Measurements from ENCODE around the gene CYP24A1. TPM values are rescaled to one million over a fixed set of nuclear protein-coding genes. Genes with fewer than 3 reads are reported as not detected.

The CYP24A1 gene
- total and polyA plus RNA-seq, 9 donors, result 0.15 to 3.7 TPM; not detected in 7

- H3K27ac ChIP-seq, result no peak overlapping the region
- H3K4me1 ChIP-seq (ENCODE audit: insufficient read depth), result peaks cover 5% of the 10 kb centered on the region
- intact Hi-C loops (cut with DNase I), result no loop called here
- no peaks in the 10 kb centered on the region for H3K27me3 ChIP-seq
- no peaks in the 10 kb centered on the region for H3K36me3 ChIP-seq
- no peak for TF ChIP-seq POLR2A (IDR thresholded peaks at IDR 0.05)
- TF ChIP-seq, protein P1, sequence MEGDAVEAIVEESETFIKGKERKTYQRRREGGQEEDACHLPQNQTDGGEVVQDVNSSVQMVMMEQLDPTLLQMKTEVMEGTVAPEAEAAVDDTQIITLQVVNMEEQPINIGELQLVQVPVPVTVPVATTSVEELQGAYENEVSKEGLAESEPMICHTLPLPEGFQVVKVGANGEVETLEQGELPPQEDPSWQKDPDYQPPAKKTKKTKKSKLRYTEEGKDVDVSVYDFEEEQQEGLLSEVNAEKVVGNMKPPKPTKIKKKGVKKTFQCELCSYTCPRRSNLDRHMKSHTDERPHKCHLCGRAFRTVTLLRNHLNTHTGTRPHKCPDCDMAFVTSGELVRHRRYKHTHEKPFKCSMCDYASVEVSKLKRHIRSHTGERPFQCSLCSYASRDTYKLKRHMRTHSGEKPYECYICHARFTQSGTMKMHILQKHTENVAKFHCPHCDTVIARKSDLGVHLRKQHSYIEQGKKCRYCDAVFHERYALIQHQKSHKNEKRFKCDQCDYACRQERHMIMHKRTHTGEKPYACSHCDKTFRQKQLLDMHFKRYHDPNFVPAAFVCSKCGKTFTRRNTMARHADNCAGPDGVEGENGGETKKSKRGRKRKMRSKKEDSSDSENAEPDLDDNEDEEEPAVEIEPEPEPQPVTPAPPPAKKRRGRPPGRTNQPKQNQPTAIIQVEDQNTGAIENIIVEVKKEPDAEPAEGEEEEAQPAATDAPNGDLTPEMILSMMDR (IDR thresholded peaks at IDR 0.05), result no peak
- WGBS, 3 donors, result 77 to 80% (median 78%) methylated on average over 2 of the region's 2 CpGs
- no peaks in the 10 kb centered on the region for H3K9me3 ChIP-seq
- no peak for DNase-seq
- no peak overlapping the region for H3K4me3 ChIP-seq
Measured at GRCh38 chr20:54178256-54178655, 4.5 kb upstream of the CYP24A1 start.

GRCh38 chr20:54177378-54177777, 3.6 kb upstream of the CYP24A1 start:
- intact Hi-C loops (cut with DNase I), result no loop called here
- no peak overlapping the region for H3K27ac ChIP-seq
- H3K36me3 ChIP-seq, result no peaks in the 10 kb centered on the region
- peaks cover 7% of the 10 kb centered on the region for H3K4me1 ChIP-seq (ENCODE audit: insufficient read depth)
- no peaks in the 10 kb centered on the region for H3K9me3 ChIP-seq
- TF ChIP-seq, protein P1 (IDR thresholded peaks at IDR 0.05), result no peak
- TF ChIP-seq POLR2A (IDR thresholded peaks at IDR 0.05) (no peak), EP300 (IDR thresholded peaks at IDR 0.05) (no peak)
- DNase-seq, result no peak
- no peak overlapping the region for H3K4me3 ChIP-seq
- 84 to 88% (median 87%) methylated on average over 6 of the region's 6 CpGs for WGBS, 3 donors
- H3K27me3 ChIP-seq, result no peaks in the 10 kb centered on the region

GRCh38 chr20:54176610-54177009, 2.8 kb upstream of the CYP24A1 start:
- intact Hi-C loops (cut with DNase I), result no loop called here
- Histone ChIP-seq H3K4me3 (no peak overlapping the region), H3K36me3 (no peaks in the 10 kb centered on the region), H3K27ac (no peak overlapping the region), H3K4me1 (ENCODE audit: insufficient read depth) (peaks cover 7% of the 10 kb centered on the region), H3K27me3 (no peaks in the 10 kb centered on the region), H3K9me3 (no peaks in the 10 kb centered on the region)
- TF ChIP-seq, protein P1 (IDR thresholded peaks at IDR 0.05), result no peak
- WGBS, 3 donors, result 85 to 95% (median 95%) methylated on average over 2 of the region's 2 CpGs
- DNase-seq, result no peak

DNA sequence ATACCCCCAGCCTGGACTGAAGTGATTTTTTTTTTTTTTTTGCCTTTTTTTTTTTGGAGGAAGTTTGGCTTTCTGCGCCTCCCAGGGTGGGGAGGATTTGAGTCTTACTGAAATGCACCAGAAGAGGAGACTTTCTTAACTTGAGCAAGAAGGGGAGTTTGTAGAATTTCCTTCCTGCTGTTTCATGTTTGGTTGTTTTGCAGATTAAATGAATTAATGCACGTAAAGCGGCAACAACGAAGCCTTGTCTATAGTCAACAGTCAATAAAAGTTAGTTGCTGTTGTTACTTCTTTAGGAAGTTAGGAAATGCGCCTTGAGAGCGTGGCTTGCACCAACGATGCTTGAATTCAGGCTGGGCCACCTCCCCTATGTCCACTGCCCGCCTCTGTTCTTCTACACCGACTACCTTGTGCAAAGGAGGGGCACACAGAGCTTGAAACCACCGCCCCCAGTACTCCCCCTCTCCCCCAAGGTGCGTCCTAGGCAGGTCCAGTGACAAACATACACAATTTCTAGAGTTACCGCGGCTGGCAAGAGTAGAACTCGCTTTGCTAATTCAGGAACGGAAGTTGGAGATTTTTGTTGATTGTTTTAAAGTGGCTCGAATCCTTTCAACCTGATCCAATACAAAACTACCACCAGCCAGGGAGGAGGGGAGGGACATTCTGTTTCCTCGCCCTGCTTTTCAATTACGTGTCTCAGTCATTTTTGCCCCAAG, 830 bp upstream of the CYP24A1 start:
- intact Hi-C loops (cut with DNase I), result no loop called here
- H3K36me3 ChIP-seq, result no peaks in the 10 kb centered on the region
- TF ChIP-seq EP300 (IDR thresholded peaks at IDR 0.05) (no peak), POLR2A (IDR thresholded peaks at IDR 0.05) (no peak)
- TF ChIP-seq, protein P1 (IDR thresholded peaks at IDR 0.05), result no peak
- no peak overlapping the region for H3K27ac ChIP-seq
- H3K9me3 ChIP-seq, result no peaks in the 10 kb centered on the region
- WGBS, 3 donors, result 7 to 9% (median 8%) methylated on average over 18 of the region's 18 CpGs
- H3K27me3 ChIP-seq, result no peaks in the 10 kb centered on the region
- peaks cover 7% of the 10 kb centered on the region for H3K4me1 ChIP-seq (ENCODE audit: insufficient read depth)
- no peak for DNase-seq
- no peak overlapping the region for H3K4me3 ChIP-seq

Data from ovary (tissue), 9 donors.